HEK293 (cell line): Measurements from ENCODE around the gene SGSM2.

Experiments used
- AEBP2 ChIP-seq: fragments of 450-650 bp; formaldehyde crosslinking; IDR thresholded peaks from 2 replicates; pipeline ENCODE4 v1.5.1; 2016; ENCODE audit warnings: missing biosample characterization, missing genetic modification characterization, borderline replicate concordance
- BCL11A ChIP-seq: fragments of 450-650 bp; formaldehyde crosslinking; IDR thresholded peaks from 2 replicates; pipeline ENCODE4 v1.5.1; 2016; ENCODE audit warnings: low read depth, missing biosample characterization, missing genetic modification characterization
- INSM2 ChIP-seq: fragments of 450-650 bp; formaldehyde crosslinking; IDR thresholded peaks from 2 replicates; pipeline ENCODE4 v1.5.1; 2016; ENCODE audit warnings: missing biosample characterization, missing genetic modification characterization
- PRDM10 ChIP-seq: fragments of 450-650 bp; formaldehyde crosslinking; IDR thresholded peaks from 2 replicates; pipeline ENCODE4 v1.5.1; 2016; ENCODE audit warnings: missing biosample characterization, missing genetic modification characterization
- PRDM4 ChIP-seq: fragments of 450-650 bp; formaldehyde crosslinking; IDR thresholded peaks from 2 replicates; pipeline ENCODE4 v1.5.1; 2017; ENCODE audit warnings: missing biosample characterization, missing genetic modification characterization
- YY1 ChIP-seq: fragments of 450-650 bp; formaldehyde crosslinking; IDR thresholded peaks from 2 replicates; pipeline ENCODE4 v1.5.1; 2018; ENCODE audit warnings: missing biosample characterization, missing genetic modification characterization
- ZBTB7A ChIP-seq: fragments of 450-650 bp; formaldehyde crosslinking; IDR thresholded peaks from 2 replicates; pipeline ENCODE4 v1.5.1; 2016; ENCODE audit warnings: low read depth, missing biosample characterization, missing genetic modification characterization
- ZFHX2 ChIP-seq: fragments of 450-650 bp; formaldehyde crosslinking; conservative IDR thresholded peaks from 2 replicates; pipeline ENCODE4 v1.5.1; 2016; ENCODE audit warnings: missing biosample characterization, missing genetic modification characterization
- ZFP3 ChIP-seq: fragments of 450-650 bp; formaldehyde crosslinking; IDR thresholded peaks from 2 replicates; pipeline ENCODE4 v1.5.1; 2016; ENCODE audit warnings: low read depth, missing biosample characterization, missing genetic modification characterization
- ZNF10 ChIP-seq: fragments of 450-650 bp; formaldehyde crosslinking; IDR thresholded peaks from 2 replicates; pipeline ENCODE4 v1.5.1; 2017; ENCODE audit warnings: missing biosample characterization, missing genetic modification characterization
- ZNF114 ChIP-seq: fragments of 450-650 bp; formaldehyde crosslinking; IDR thresholded peaks from 2 replicates; pipeline ENCODE4 v1.5.0; 2017; ENCODE audit warnings: missing biosample characterization, missing genetic modification characterization
- ZNF138 ChIP-seq: fragments of 450-650 bp; formaldehyde crosslinking; IDR thresholded peaks from 2 replicates; pipeline ENCODE4 v1.5.1; 2016; ENCODE audit warnings: missing biosample characterization, missing genetic modification characterization, borderline replicate concordance
- ZNF174 ChIP-seq: fragments of 450-650 bp; formaldehyde crosslinking; IDR thresholded peaks from 2 replicates; pipeline ENCODE4 v1.5.0; 2017; ENCODE audit warnings: missing biosample characterization, mild to moderate bottlenecking, missing genetic modification characterization
- ZNF311 ChIP-seq: fragments of 450-650 bp; formaldehyde crosslinking; IDR thresholded peaks from 2 replicates; pipeline ENCODE4 v1.5.1; 2017; ENCODE audit warnings: missing biosample characterization, missing genetic modification characterization, borderline replicate concordance
- ZNF324 ChIP-seq: fragments of 450-650 bp; formaldehyde crosslinking; IDR thresholded peaks from 2 replicates; pipeline ENCODE4 v1.5.1; 2016; ENCODE audit warnings: missing biosample characterization, missing genetic modification characterization
- ZNF391 ChIP-seq: fragments of 450-650 bp; formaldehyde crosslinking; IDR thresholded peaks from 2 replicates; pipeline ENCODE4 v1.5.1; 2016; ENCODE audit warnings: low read depth, missing biosample characterization, missing genetic modification characterization, borderline replicate concordance
- ZNF510 ChIP-seq: fragments of 450-650 bp; formaldehyde crosslinking; IDR thresholded peaks from 2 replicates; pipeline ENCODE4 v1.5.1; 2018; ENCODE audit warnings: mild to moderate bottlenecking, missing genetic modification characterization, missing biosample characterization; ENCODE audit not compliant: insufficient replicate concordance
- ZNF521 ChIP-seq: fragments of 450-650 bp; formaldehyde crosslinking; IDR thresholded peaks from 2 replicates; pipeline ENCODE4 v1.5.1; 2017; ENCODE audit warnings: missing biosample characterization, mild to moderate bottlenecking, missing genetic modification characterization
- ZNF544 ChIP-seq: fragments of 450-650 bp; formaldehyde crosslinking; IDR thresholded peaks from 2 replicates; pipeline ENCODE4 v1.5.0; 2017; ENCODE audit warnings: missing biosample characterization, missing genetic modification characterization
- ZNF548 ChIP-seq: fragments of 450-650 bp; formaldehyde crosslinking; IDR thresholded peaks from 2 replicates; pipeline ENCODE4 v1.5.1; 2016; ENCODE audit warnings: missing biosample characterization, missing genetic modification characterization
- ZNF555 ChIP-seq: fragments of 450-650 bp; formaldehyde crosslinking; conservative IDR thresholded peaks from 2 replicates; pipeline ENCODE4 v1.5.1; 2017; ENCODE audit warnings: missing biosample characterization, mild to moderate bottlenecking, missing genetic modification characterization, inconsistent platforms
- ZNF639 ChIP-seq: fragments of 450-650 bp; formaldehyde crosslinking; IDR thresholded peaks from 2 replicates; pipeline ENCODE4 v1.5.1; 2016; ENCODE audit warnings: missing biosample characterization, missing genetic modification characterization
- ZNF645 ChIP-seq: fragments of 450-650 bp; formaldehyde crosslinking; IDR thresholded peaks from 2 replicates; pipeline ENCODE4; 2016; ENCODE audit warnings: missing biosample characterization, missing genetic modification characterization
- ZNF692 ChIP-seq: fragments of 450-650 bp; formaldehyde crosslinking; IDR thresholded peaks from 2 replicates; pipeline ENCODE4 v1.5.1; 2016; ENCODE audit warnings: missing biosample characterization, missing genetic modification characterization
- ZNF792 ChIP-seq: fragments of 450-650 bp; formaldehyde crosslinking; IDR thresholded peaks from 2 replicates; pipeline ENCODE4 v1.5.1; 2016; ENCODE audit warnings: missing biosample characterization, missing genetic modification characterization
- ZNF830 ChIP-seq: fragments of 450-650 bp; IDR thresholded peaks from 2 replicates; pipeline ENCODE4 v1.5.0; 2018; ENCODE audit warnings: missing biosample characterization, missing genetic modification characterization, low read depth, mild to moderate bottlenecking, moderate library complexity

Gene SGSM2

GRCh38 chr17:2400877-2401425, 63.6 kb downstream of the SGSM2 start, which contains the start of gene MNT (continued):
- TF ChIP-seq ZNF645 (tag by site-specific recombination) = no peak
- no peak for TF ChIP-seq ZNF544 (tag by site-specific recombination)
- TF ChIP-seq ZFHX2 (tag by site-specific recombination) = peak; percentile 77
- no peak for TF ChIP-seq ZNF548 (tag by site-specific recombination)
- TF ChIP-seq ZNF311 = no peak
- peak; percentile 71; the same call in 1 of the 2 replicates for TF ChIP-seq ZBTB7A (tag by site-specific recombination)
- TF ChIP-seq YY1 = peak; percentile 81
- peak; percentile 80 for TF ChIP-seq ZNF639
- no peak for TF ChIP-seq ZNF792 (tag by site-specific recombination)
- TF ChIP-seq ZNF10 (tag by site-specific recombination) = 0 out of 2 replicates have a peak, but pooled peaks have one; percentile 37
- no peak for TF ChIP-seq ZNF138 (tag by site-specific recombination)
- no peak for TF ChIP-seq ZNF114 (tag by site-specific recombination)
- no peak for TF ChIP-seq ZFP3 (tag by site-specific recombination)
- no peak for TF ChIP-seq ZNF830
- no peak for TF ChIP-seq ZNF555 (tag by site-specific recombination)
- TF ChIP-seq ZNF391 (tag by site-specific recombination) = no peak; the same call in 1 of the 2 replicates
- no peak for TF ChIP-seq ZNF521
- TF ChIP-seq BCL11A = no peak
- no peak for TF ChIP-seq ZNF174 (tag by site-specific recombination)
- TF ChIP-seq INSM2 (tag by site-specific recombination) = peak; percentile 38; the same call in 1 of the 2 replicates
- 0 out of 2 replicates have a peak, but pooled peaks have one; percentile 14 for TF ChIP-seq PRDM4 (tag by site-specific recombination)
- TF ChIP-seq ZNF324 (tag by site-specific recombination) = peak; percentile 55
- no peak for TF ChIP-seq ZNF510 (tag by site-specific recombination)
- TF ChIP-seq ZNF692 (tag by site-specific recombination) = 0 out of 2 replicates have a peak, but pooled peaks have one; percentile 13
- peak; percentile 100 for TF ChIP-seq PRDM10 (tag by site-specific recombination)
- TF ChIP-seq AEBP2 = no peak
